ENCODE data around the gene COL16A1. TPM values are rescaled to one million over a fixed set of nuclear protein-coding genes. Genes with fewer than 3 reads are reported as not detected.

COL16A1 gene
- total and polyA plus RNA-seq, 4 donors: 0.43 to 3.8 (median 2.3) TPM

GRCh38 chr1:31620631-31621497 is 83.0 kb downstream of the COL16A1 start:
- Histone ChIP-seq H3K36me3 (ENCODE audit: control insufficient read depth in 4 of 4, insufficient read depth in 3 of 4, low read depth in 1 of 4, low read length in 3 of 4) (no peaks in the 10 kb centered on the region), H3K9ac (ENCODE audit: low read depth in 1 of 2, low read length in 2 of 2) (no peak overlapping the region), H3K4me3 (ENCODE audit: low read depth in 1 of 3, low read length in 3 of 3) (no peak overlapping the region), H3K27me3 (ENCODE audit: control insufficient read depth in 4 of 4, insufficient read depth in 4 of 4, low read length in 3 of 4) (peaks cover 0 to 9% (median 1%) of the 10 kb centered on the region in 4 donors), H3K27ac (ENCODE audit: low read depth in 1 of 2, low read length in 2 of 2) (no peak overlapping the region), H3K9me3 (ENCODE audit: control insufficient read depth in 4 of 4, low read length in 3 of 4) (no peaks in the 10 kb centered on the region), H3K4me1 (ENCODE audit: control insufficient read depth in 4 of 4, insufficient read depth in 4 of 4, low read length in 3 of 4) (peaks cover 0 to 5% (median 2%) of the 10 kb centered on the region in 4 donors)
- TF ChIP-seq RXRA (IDR thresholded peaks at IDR 0.05) (no peak), HNF4A (conservative IDR thresholded peaks at IDR 0.05) (no peak), REST (IDR thresholded peaks at IDR 0.05) (no peak), TAF1 (conservative IDR thresholded peaks at IDR 0.05) (no peak), FOXA1 (IDR thresholded peaks at IDR 0.05) (no peak), RAD21 (IDR thresholded peaks at IDR 0.05) (no peak), ATF3 (IDR thresholded peaks at IDR 0.05) (no peak), NR2F2 (IDR thresholded peaks at IDR 0.05) (no peak), GABPA (IDR thresholded peaks at IDR 0.05 in 1 of 2, conservative IDR thresholded peaks at IDR 0.05 in 1 of 2) (no peak), EGR1 (IDR thresholded peaks at IDR 0.05; ENCODE audit: low read depth in 2 of 2) (no peak), YY1 (IDR thresholded peaks at IDR 0.05) (no peak), MAX (IDR thresholded peaks at IDR 0.05) (no peak), ZBTB33 (IDR thresholded peaks at IDR 0.05) (no peak)
- WGBS: 94% methylated on average over 20 of the region's 20 CpGs
- no peak for DNase-seq (ENCODE audit: low spot score)

GRCh38 chr1:31618916-31619846 is 84.6 kb downstream of the COL16A1 start:
- Histone ChIP-seq H3K9ac (ENCODE audit: low read depth in 1 of 2, low read length in 2 of 2) (no peak overlapping the region), H3K36me3 (ENCODE audit: control insufficient read depth in 4 of 4, insufficient read depth in 3 of 4, low read depth in 1 of 4, low read length in 3 of 4) (no peaks in the 10 kb centered on the region), H3K9me3 (ENCODE audit: control insufficient read depth in 4 of 4, low read length in 3 of 4) (no peaks in the 10 kb centered on the region), H3K4me3 (ENCODE audit: low read depth in 1 of 3, low read length in 3 of 3) (no peak overlapping the region), H3K4me1 (ENCODE audit: control insufficient read depth in 4 of 4, insufficient read depth in 4 of 4, low read length in 3 of 4) (peaks cover 0 to 5% (median 2%) of the 10 kb centered on the region in 4 donors), H3K27ac (ENCODE audit: low read depth in 1 of 2, low read length in 2 of 2) (no peak overlapping the region), H3K27me3 (ENCODE audit: control insufficient read depth in 4 of 4, insufficient read depth in 4 of 4, low read length in 3 of 4) (peaks cover 0 to 9% (median 1%) of the 10 kb centered on the region in 4 donors)
- 74% methylated on average over 23 of the region's 23 CpGs for WGBS
- DNase-seq (ENCODE audit: low spot score): no peak
- TF ChIP-seq NR2F2 (IDR thresholded peaks at IDR 0.05) (no peak), RXRA (IDR thresholded peaks at IDR 0.05) (no peak), ZBTB33 (IDR thresholded peaks at IDR 0.05) (no peak), YY1 (IDR thresholded peaks at IDR 0.05) (no peak), MAX (IDR thresholded peaks at IDR 0.05) (no peak), FOXA2 (IDR thresholded peaks at IDR 0.05) (no peak), CTCF (IDR thresholded peaks at IDR 0.05; ENCODE audit: low read depth, low read length, missing input control) (no peak), HNF4G (IDR thresholded peaks at IDR 0.05) (no peak), TAF1 (conservative IDR thresholded peaks at IDR 0.05) (no peak), SP1 (IDR thresholded peaks at IDR 0.05) (no peak)

Data from liver (tissue), 9 donors.